Stimulated activated CD4-positive, alpha-beta T cell treated with anti-CD3 and anti-CD28 coated beads, TNF-alpha, amount 100 ng/mL, for 1 hour (primary cell): Measurements from ENCODE around the gene NR6A1.
"Not testable (repeated sequence)": the region's sequence is repeated elsewhere in the genome, so short reads cannot be mapped to it uniquely, and the experiment has no call there.

Experiments
- DNase-seq, 3 donors: peaks; one replicate each; pipeline ENCODE4 v3.0.0-alpha.2; 2020; ENCODE audit warnings: low read depth in 3 of 3, low spot score in 1 of 3

The NR6A1 gene

GRCh38 chr9:124618476-124618875, 152.6 kb downstream of the NR6A1 start:
- DNase-seq, result no peak

GRCh38 chr9:124617477-124618141, 153.5 kb downstream of the NR6A1 start:
- peak; percentile 9 to 61 (median 44) for DNase-seq

GRCh38 chr9:124616961-124617360, 154.2 kb downstream of the NR6A1 start:
- no peak for DNase-seq

GRCh38 chr9:124615840-124616239, 155.3 kb downstream of the NR6A1 start:
- not testable (repeated sequence) for DNase-seq

- no peak for DNase-seq
These were observed 155.9 kb downstream of the NR6A1 start for GRCh38 chr9:124615100-124615742.

- no peak for DNase-seq
These were observed 157.3 kb downstream of the NR6A1 start for GRCh38 chr9:124613849-124614248.

GRCh38 chr9:124611106-124611505, 160.0 kb downstream of the NR6A1 start:
- DNase-seq, result no peak

GRCh38 chr9:124606027-124606426, 165.1 kb downstream of the NR6A1 start:
- DNase-seq, result no peak

- DNase-seq, result no peak
These were observed 165.9 kb downstream of the NR6A1 start for GRCh38 chr9:124605258-124605657.

GRCh38 chr9:124602632-124603031, 168.5 kb downstream of the NR6A1 start:
- DNase-seq, result no peak

GRCh38 chr9:124602204-124602603, 168.9 kb downstream of the NR6A1 start:
- DNase-seq, result no peak

- no peak for DNase-seq
These were observed 170.7 kb downstream of the NR6A1 start for GRCh38 chr9:124600407-124600806.

GRCh38 chr9:124599121-124599795, 171.9 kb downstream of the NR6A1 start:
- DNase-seq, result no peak

GRCh38 chr9:124598048-124598447, 173.1 kb downstream of the NR6A1 start:
- no peak for DNase-seq

- no peak for DNase-seq
These were observed 174.8 kb downstream of the NR6A1 start for GRCh38 chr9:124596172-124596839.

- DNase-seq, result no peak
These were observed 175.4 kb downstream of the NR6A1 start for GRCh38 chr9:124595743-124596142.

- DNase-seq, result no peak
These were observed 176.4 kb downstream of the NR6A1 start for GRCh38 chr9:124594673-124595072.

GRCh38 chr9:124594225-124594624, 176.9 kb downstream of the NR6A1 start:
- no peak for DNase-seq

GRCh38 chr9:124593651-124594058, 177.5 kb downstream of the NR6A1 start:
- no peak for DNase-seq

- no peak for DNase-seq
These were observed 177.9 kb downstream of the NR6A1 start for GRCh38 chr9:124593200-124593599.

GRCh38 chr9:124590889-124591641, 180.0 kb downstream of the NR6A1 start:
- no peak for DNase-seq
